Measurements from ENCODE around the gene ERFL. TPM values are rescaled to one million over a fixed set of nuclear protein-coding genes. Genes with fewer than 3 reads are reported as not detected.

Gene ERFL
- total RNA-seq, 1 donor from 2014 or later, result 1.2 TPM

Small RNA genes within 50 kb of the gene (microRNA-seq; reads per million reads assigned to microRNA genes)
- gene MIR6797 (ENCODE audit: borderline number of aligned reads, unreplicated experiment), result not detected

Other genes with a start within 250 kb of the ERFL start
- gene CEACAM7, start 240.2 kb downstream of the ERFL start, total RNA-seq, result not detected in 2 replicates
- not detected in 2 replicates for gene CEACAM5, start 219.8 kb downstream of the ERFL start, total RNA-seq
- 0.19 and 0.31 TPM in 2 replicates for gene CEACAM6, start 172.9 kb downstream of the ERFL start, total RNA-seq
- gene CEACAM3, start 131.9 kb downstream of the ERFL start, total RNA-seq, result not detected in 2 replicates
- not detected in 2 replicates for gene LYPD4, start 83.8 kb downstream of the ERFL start, total RNA-seq
- not detected in 2 replicates for gene DMRTC2, start 83.4 kb downstream of the ERFL start, total RNA-seq
- 2,232 and 2,439 TPM in 2 replicates for gene RPS19, start 68.2 kb downstream of the ERFL start, total RNA-seq
- 0.36 and 0.78 TPM in 2 replicates for gene CD79A, start 51.2 kb downstream of the ERFL start, total RNA-seq
- gene ARHGEF1, start 45.3 kb downstream of the ERFL start, total RNA-seq, result 109 and 112 TPM in 2 replicates
- 86.6 and 87.7 TPM in 2 replicates for gene RABAC1, start 30.9 kb upstream of the ERFL start, total RNA-seq
- 0.29 TPM in 2 replicates for gene ATP1A3, start 65.8 kb upstream of the ERFL start, total RNA-seq
- 10.7 and 11.6 TPM in 2 replicates for gene GRIK5, start 141.8 kb upstream of the ERFL start, total RNA-seq
- gene ZNF574, start 147.7 kb upstream of the ERFL start, total RNA-seq, result 19.3 and 22.5 TPM in 2 replicates
- gene POU2F2, start 204.0 kb upstream of the ERFL start, total RNA-seq, result 0.89 and 1.6 TPM in 2 replicates